GM18951 (cell line): ENCODE results near the gene LIME1.

Source experiments
- POLR2A ChIP-seq: IDR thresholded peaks from 4 replicates; pipeline ENCODE4 v1.6.1; 2011; ENCODE audit warnings: mild to moderate bottlenecking; ENCODE audit not compliant: insufficient read length, insufficient read depth; ENCODE audit errors: extremely low read depth
- in situ Hi-C: fragments of 300-500 bp; cut with MboI; formaldehyde crosslinking; loops from one replicate; pipeline ENCODE4 v1.12.0; 2022; ENCODE audit warnings: low sequenced_read_pairs, mixed read lengths, inconsistent platforms; ENCODE audit not compliant: unreplicated experiment

LIME1 gene, protein sequence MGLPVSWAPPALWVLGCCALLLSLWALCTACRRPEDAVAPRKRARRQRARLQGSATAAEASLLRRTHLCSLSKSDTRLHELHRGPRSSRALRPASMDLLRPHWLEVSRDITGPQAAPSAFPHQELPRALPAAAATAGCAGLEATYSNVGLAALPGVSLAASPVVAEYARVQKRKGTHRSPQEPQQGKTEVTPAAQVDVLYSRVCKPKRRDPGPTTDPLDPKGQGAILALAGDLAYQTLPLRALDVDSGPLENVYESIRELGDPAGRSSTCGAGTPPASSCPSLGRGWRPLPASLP

DNA sequence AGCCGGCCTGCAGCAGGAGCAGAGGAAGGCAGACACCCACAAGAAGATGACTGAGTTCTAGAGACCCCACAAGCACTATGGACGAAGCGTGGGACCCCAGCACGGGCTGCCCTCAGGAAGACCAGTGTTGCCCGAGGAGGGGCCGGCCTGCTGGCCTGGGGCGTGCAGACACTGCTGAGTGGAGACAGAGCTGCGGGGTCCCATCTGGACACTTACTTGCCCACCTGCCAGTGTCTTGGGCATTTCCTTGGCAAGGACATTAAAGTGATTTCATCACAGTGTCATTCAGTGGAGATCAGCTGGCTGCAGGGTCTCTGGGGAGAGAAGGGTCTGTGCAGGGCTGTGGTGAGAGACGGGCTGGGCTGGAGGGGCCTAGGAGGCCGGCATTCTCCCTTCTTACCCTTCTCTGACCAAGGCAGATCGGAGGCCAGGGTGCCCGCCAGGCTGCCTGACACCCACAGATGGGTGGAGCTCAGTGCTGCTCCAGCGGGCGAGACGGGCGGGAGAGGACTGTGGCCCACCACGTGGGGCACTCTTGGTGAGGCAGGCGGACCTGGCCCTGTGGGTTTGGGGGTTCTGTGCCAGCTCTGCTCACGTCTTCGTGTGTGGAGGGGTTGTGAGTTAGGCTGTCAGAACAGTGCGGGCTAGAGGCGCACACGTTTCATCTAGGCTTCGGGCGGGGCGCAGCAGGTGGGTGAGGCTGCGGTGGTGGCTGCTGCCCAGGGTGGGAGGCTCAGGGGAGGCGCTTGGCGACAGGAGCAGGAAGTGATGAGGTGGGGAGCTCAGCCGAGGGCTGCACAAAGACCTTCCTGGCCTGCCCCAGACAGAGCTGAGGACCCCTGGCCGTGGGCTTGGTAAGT lies at the start of gene LIME1:
LIME1 (plus strand) TSS at position 806 of the 860 bp plus-strand sequence. CDS start 886 bp downstream, outside the sequence.
- TF ChIP-seq POLR2A = peak; percentile 61
- in situ Hi-C loops = no loop called here

DNA sequence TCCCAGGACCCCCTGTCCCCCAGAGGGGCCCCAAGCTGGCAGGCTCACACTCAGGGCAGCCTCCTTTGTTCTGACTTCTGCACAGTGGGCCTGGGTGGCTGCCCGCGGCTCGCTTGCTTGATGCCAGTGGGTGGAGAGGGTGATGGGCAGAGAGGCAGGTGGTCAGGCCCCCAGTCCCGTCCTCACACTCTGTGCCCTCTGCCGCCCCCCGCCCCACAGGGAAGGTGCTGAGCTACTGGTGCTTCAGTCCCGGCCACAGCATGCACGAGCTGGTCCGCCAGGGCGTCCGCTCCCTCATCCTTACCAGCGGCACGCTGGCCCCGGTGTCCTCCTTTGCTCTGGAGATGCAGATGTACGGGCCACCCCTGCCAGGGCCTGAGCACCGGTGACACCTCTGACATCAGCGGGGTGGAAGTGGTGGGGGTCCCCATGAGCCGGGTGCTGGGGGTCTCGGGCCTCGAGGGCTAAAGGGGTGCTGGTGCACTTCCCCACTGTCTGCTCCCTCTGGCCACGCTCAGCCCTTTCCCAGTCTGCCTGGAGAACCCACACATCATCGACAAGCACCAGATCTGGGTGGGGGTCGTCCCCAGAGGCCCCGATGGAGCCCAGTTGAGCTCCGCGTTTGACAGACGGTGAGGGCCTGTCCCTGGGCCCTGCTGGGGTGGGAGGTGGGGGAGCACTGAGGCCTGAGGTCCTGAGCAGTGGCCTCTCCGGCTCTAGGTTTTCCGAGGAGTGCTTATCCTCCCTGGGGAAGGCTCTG lies 48.9 kb upstream of the LIME1 start:
- TF ChIP-seq POLR2A = no peak
- in situ Hi-C loops = no loop called here

DNA sequence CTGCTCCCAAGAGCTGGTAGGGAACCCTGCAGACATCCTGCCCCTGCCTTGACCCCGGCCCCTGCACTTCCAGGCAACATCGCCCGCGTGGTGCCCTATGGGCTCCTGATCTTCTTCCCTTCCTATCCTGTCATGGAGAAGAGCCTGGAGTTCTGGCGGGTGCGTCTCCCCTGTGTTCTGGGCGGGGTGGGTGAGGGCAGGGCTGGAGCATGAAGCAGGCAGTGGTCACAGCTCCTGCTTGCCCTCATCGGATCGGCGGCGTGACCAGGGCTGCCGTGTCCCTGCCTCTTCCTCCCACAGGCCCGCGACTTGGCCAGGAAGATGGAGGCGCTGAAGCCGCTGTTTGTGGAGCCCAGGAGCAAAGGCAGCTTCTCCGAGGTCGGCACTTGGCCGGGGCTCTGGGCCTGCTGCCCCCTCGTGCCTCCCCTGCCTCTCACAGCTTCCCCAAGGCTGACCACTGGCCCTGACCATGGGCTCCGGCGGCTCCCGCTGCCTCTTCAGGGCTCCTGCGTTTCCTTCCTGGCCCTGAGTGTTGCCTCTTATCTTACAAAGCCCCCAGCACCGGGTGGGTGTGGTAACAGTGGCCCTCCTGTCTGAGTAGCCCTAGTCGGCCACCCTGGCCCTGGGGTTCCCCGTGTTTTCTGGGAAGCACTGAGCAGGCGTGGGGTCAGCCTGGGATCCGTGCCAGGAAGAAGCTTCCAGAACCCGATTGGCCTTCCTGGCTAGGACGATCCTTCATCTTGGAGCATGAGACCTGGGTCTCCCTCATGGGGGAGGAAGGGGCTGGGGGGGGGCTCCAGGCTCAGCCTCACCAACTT lies 48.0 kb upstream of the LIME1 start:
- in situ Hi-C loops = no loop called here
- TF ChIP-seq POLR2A = no peak

DNA sequence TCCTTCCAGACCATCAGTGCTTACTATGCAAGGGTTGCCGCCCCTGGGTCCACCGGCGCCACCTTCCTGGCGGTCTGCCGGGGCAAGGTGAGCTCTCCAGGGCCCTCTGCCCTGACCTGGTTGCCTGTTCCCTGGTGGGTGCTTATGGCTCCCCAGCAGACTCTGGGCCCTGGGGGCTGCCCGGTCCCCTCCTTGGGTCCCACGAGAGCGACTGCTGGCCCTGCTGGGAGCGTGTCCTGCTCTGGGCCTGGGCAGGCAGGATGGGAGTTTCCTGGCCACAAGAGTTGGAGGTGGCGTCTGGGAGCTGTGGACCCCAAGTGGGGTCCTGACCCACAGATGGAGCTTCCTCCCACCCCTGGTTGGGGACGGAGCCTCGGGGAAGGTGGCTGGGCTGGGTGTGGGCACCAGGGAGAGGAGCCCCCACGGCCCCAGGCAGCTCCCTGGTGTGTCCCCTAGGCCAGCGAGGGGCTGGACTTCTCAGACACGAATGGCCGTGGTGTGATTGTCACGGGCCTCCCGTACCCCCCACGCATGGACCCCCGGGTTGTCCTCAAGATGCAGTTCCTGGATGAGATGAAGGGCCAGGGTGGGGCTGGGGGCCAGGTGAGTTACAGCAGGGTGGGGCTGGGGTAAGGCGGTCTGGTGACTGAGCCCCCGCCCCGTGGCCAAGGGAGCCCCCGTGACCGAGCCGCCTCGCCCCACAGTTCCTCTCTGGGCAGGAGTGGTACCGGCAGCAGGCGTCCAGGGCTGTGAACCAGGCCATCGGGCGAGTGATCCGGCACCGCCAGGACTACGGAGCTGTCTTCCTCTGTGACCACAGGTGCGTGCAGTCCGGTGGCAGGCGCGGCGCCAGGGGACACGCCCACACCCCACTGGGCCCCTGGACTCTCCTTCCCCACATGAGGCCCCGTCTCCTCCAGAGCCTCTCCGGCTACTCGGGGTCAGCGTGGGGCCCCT lies 47.1 kb upstream of the LIME1 start:
- in situ Hi-C loops = no loop called here
- TF ChIP-seq POLR2A = no peak

DNA sequence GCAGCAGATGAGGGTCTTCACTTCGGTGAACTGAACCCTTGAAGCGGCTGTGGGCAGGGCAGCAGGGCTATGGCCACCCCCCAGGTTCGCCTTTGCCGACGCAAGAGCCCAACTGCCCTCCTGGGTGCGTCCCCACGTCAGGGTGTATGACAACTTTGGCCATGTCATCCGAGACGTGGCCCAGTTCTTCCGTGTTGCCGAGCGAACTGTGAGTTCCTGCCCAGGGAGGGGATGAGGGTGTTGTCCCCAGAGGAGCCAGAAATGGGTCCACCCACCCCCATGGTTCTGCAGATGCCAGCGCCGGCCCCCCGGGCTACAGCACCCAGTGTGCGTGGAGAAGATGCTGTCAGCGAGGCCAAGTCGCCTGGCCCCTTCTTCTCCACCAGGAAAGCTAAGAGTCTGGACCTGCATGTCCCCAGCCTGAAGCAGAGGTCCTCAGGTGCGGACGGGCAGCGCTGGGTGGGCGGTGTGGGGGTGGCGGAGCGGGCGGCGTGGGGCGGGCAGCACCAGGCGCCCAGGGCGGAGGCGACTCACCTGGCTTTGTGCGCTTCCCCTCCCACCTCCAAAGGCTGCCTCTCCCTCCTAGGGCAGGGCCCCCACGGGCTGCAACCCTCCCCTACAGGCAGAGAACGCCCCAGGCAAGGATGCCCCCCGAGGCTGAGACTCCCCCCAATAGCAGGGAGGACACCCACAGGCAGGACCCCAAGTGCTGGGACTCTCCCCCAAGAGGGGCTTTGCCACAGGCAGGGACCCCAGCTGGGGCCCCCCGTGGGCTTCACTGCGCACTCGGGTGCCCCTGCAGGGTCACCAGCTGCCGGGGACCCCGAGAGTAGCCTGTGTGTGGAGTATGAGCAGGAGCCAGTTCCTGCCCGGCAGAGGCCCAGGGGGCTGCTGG lies 46.2 kb upstream of the LIME1 start:
- TF ChIP-seq POLR2A = no peak
- in situ Hi-C loops = no loop called here

DNA sequence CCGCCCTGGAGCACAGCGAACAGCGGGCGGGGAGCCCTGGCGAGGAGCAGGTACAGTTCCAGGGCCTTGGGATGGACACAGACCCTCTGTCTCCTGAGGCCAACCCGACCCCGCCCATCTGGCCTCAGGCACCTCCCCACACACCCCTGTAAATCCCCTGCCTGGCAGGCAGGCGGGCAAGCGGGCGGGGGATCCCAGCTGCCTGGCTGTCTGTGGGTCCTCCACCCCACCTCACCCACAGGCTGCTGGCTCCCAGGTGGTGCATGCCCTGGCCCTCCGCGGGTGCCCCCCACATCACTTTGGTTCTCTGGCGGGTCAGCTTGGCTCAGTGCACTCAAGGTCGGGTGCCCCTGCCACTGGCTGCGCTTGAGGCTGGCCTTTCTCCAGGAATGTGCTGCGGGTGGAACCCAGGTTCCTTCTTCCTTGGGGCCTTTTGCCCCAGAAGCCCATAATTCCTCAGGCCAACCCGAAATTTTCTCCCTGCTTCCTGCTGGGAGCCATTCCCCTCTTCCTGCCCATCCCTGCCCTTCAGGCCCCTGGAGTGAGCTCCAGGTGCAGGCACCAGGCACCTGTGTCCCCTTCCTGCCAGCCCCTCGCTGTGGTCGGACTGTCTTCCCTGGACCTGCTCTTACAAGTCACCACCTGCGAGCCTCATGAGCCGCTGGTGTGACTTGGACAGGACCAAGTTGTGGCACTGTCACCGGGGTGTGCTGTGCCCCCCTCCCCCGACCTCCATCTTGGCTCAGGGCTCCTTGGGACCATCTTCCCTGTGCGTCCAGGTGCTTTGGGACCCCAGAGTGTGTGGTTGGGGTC lies 45.4 kb upstream of the LIME1 start:
- in situ Hi-C loops = no loop called here

DNA sequence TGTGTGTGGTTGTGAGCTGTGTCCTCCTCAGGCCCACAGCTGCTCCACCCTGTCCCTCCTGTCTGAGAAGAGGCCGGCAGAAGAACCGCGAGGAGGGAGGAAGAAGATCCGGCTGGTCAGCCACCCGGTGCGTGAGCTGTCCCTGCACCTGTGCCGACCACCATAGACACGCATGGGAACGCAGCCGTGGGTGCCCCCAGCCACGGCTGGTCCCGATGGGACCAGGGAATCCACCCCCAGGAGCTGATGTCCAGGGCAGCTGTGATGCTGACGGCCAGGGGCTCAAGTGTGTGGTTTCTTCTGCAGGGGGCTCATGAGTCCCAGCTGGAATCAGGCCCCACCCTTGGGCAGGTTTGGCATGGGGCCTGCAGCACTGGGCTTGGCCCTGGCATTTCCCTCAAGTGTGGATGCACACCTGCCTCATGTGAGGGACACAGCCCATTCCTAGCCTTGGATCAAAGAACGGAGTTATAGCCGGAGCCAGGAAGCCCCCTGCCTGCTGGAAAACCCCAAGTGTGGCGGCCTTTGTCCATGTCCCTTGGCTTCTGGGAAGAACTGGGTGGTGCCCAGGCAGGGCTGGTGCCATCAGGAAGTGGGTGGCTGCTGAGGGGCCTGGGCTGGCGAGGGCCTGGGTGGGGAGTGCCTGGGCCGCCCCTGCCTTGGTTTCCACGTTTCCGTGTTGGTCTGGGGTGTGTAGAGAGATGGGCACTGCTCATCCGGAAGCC lies 44.6 kb upstream of the LIME1 start:
- TF ChIP-seq POLR2A = no peak
- in situ Hi-C loops = no loop called here

More for the DNA sequence above, 45.4 kb upstream of the LIME1 start:
- TF ChIP-seq POLR2A = no peak

DNA sequence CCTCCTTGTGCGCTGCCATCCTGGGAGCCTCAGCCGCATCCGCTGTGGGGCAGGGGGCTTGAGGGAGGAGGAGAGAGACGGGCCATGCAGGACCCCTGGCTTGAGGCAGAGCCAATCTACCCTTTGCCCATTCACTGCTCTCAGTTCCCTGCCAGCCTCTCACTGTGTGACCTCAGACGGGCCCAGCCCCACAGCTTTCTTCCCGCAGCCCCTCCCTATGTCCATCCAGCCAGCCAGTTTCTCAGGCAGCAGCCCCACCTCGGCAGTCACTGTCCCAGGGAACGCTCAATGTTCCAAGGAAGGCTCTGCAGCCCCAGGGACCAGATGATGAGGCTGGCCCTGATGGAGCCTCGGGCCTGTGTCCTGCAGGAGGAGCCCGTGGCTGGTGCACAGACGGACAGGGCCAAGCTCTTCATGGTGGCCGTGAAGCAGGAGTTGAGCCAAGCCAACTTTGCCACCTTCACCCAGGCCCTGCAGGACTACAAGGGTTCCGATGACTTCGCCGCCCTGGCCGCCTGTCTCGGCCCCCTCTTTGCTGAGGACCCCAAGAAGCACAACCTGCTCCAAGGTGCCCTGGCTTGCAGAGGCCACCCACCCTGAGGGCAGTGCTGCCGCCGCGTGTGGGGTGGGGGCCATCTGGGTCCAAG lies 43.9 kb upstream of the LIME1 start:
- in situ Hi-C loops = no loop called here
- TF ChIP-seq POLR2A = no peak
